GM12878 (cell line): ENCODE measurements around the gene TPRG1. TPM values are rescaled to one million over a fixed set of nuclear protein-coding genes. Genes with fewer than 3 reads are reported as not detected.

Source experiments
- ATAC-seq: fragments of 200-7000 bp; cut with Tn5 transposase; 3 replicates; pipeline ENCODE4 v1.9.1; 2020; ENCODE audit warnings: mild to moderate bottlenecking, moderate library complexity
- BruUV-seq: library from RNA; stranded (reverse); fragments of 400-500 nt; replicated peaks from 2 replicates; lab custom pipeline; 2021; lab: Mats Ljungman, UMichigan
- CTCF ChIA-PET: fragments of 300-600 bp; sonication (Branson Sonifier 250); formaldehyde crosslinking; extraction: SDS; loops from one replicate; lab custom pipeline; 2021; ENCODE audit warnings: inconsistent platforms; lab: Yijun Ruan, JAX
- POLR2A ChIA-PET: fragments of 350-600 bp; formaldehyde crosslinking; extraction: SDS; loops from one replicate; lab custom pipeline; 2021; ENCODE audit warnings: inconsistent platforms; lab: Charles Lee
- RAD21 ChIA-PET: fragments of 300-600 bp; sonication (Branson Sonifier 250); formaldehyde crosslinking; loops from one replicate; lab custom pipeline; 2023; ENCODE audit warnings: antibody characterized with exemption; ENCODE audit not compliant: unreplicated experiment; lab: Charles Lee
- SMC1A ChIA-PET: fragments of 300-600 bp; sonication (Branson Sonifier 250); formaldehyde crosslinking; loops from one replicate; lab custom pipeline; 2023; ENCODE audit not compliant: unreplicated experiment, uncharacterized antibody; lab: Charles Lee
- DNase-seq: peaks from one replicate; pipeline ENCODE4 v3.0.0-alpha.2; 2011; ENCODE audit warnings: low read depth, low spot score
- FAIRE-seq: peaks from 3 replicates; lab custom pipeline; 2011; peaks lifted over from hg19 to GRCh38; lab: Jason Lieb, UNC
- H2AFZ ChIP-seq: 2 replicates; pipeline ENCODE4 v1.6.0; 2011; ENCODE audit warnings: low read depth, low read length, control low read depth; ENCODE audit not compliant: control insufficient read depth
- H3K27ac ChIP-seq: 2 replicates; pipeline ENCODE4 v1.5.1; 2011; ENCODE audit warnings: control low read depth; ENCODE audit not compliant: control insufficient read depth, insufficient read depth
- H3K27me3 ChIP-seq, 2 experiments: replicated peaks in 1 of 2; 2 replicates each; pipeline versions ENCODE4 v1.6.0 to v1.6.1; 2011; ENCODE audit warnings: low read length in 1 of 2; ENCODE audit not compliant: control insufficient read depth in 2 of 2, insufficient read depth in 2 of 2
- H3K36me3 ChIP-seq, 2 experiments: 2 replicates each; pipeline ENCODE4 v1.5.1; 2011; ENCODE audit warnings: low read length in 1 of 2; ENCODE audit not compliant: control insufficient read depth in 2 of 2, insufficient read depth in 2 of 2
- H3K4me1 ChIP-seq: 2 replicates; pipeline ENCODE4 v1.6.1; 2011; ENCODE audit warnings: mild to moderate bottlenecking, low read length, moderate library complexity, mixed read lengths; ENCODE audit not compliant: control insufficient read depth, insufficient read depth
- H3K4me2 ChIP-seq: 2 replicates; pipeline ENCODE4 v1.6.0; 2011; ENCODE audit warnings: control low read depth; ENCODE audit not compliant: control insufficient read depth, insufficient read depth
- H3K4me3 ChIP-seq: fragments of 200-600 bp; sonication (generic); 2 replicates; pipeline ENCODE4 v1.5.1; 2016
- H3K79me2 ChIP-seq: 2 replicates; pipeline ENCODE4 v1.6.0; 2011; ENCODE audit warnings: low read length; ENCODE audit not compliant: control insufficient read depth, insufficient read depth
- H3K9ac ChIP-seq: 2 replicates; pipeline ENCODE4 v1.8.0; 2011; ENCODE audit warnings: low read length, control low read depth, mixed read lengths; ENCODE audit not compliant: control insufficient read depth, insufficient read depth
- H3K9me3 ChIP-seq: replicated peaks from 3 replicates; pipeline ENCODE4 v1.5.1; 2011; ENCODE audit warnings: mild to moderate bottlenecking, low read length; ENCODE audit not compliant: control insufficient read depth, insufficient read depth
- H4K20me1 ChIP-seq: 2 replicates; pipeline ENCODE4 v1.6.0; 2011; ENCODE audit not compliant: control insufficient read depth, insufficient read depth
- HDGF ChIP-seq: fragments of 450-650 bp; IDR thresholded peaks from 2 replicates; pipeline ENCODE4 v1.6.1; 2016; ENCODE audit warnings: antibody characterized with exemption
- POLR2AphosphoS5 ChIP-seq: IDR thresholded peaks from 2 replicates; pipeline ENCODE4 v1.6.1; 2011; ENCODE audit warnings: mild to moderate bottlenecking, low read length, inconsistent platforms
- RCOR1 ChIP-seq: conservative IDR thresholded peaks from 2 replicates; pipeline ENCODE4 v1.6.1; 2012; ENCODE audit warnings: low read depth, low read length, improper control_type of control experiment
- SUPT20H ChIP-seq: IDR thresholded peaks from 2 replicates; pipeline ENCODE4 v1.6.1; 2011; ENCODE audit warnings: low read depth, mild to moderate bottlenecking, low read length, moderate library complexity, borderline replicate concordance; ENCODE audit not compliant: control insufficient read depth
- WGBS: methylation state at CpG from one replicate; pipeline ENCODE4 v1.1.6; 2016; ENCODE audit warnings: low lambda C conversion rate; ENCODE audit not compliant: insufficient replicate concordance, insufficient coverage; ENCODE audit errors: missing lambda C conversion rate; 5-methylcytosine and 5-hydroxymethylcytosine counted together
- in situ Hi-C: fragments of 300-500 bp; cut with MboI; formaldehyde crosslinking; loops from 9 replicates; pipeline ENCODE4 v1.14.3; 2018; ENCODE audit warnings: mixed read lengths
- intact Hi-C: fragments of 100-400 bp; cut with micrococcal nuclease; formaldehyde crosslinking; loops from one replicate; pipeline ENCODE4 v1.14.2; 2022; ENCODE audit not compliant: unreplicated experiment
- polyA plus RNA-seq, 11 experiments: library from polyadenylated mRNA; depleted of rRNA in 4 of 11; unstranded in 6 of 11; stranded (reverse) in 5 of 11; fragments of >200 nt; fragmentation: Nextera tagmentation in 4 of 11; fragmentation: Illumina TruSeq in 1 of 11; extraction: Ambion mirVana in 4 of 11; extraction: Trizol in 1 of 11; gene quantifications; 1 replicate in 1 of 11; 2 replicates in 10 of 11; pipeline versions ENCODE4 v1.2.1 to v1.2.3, GENCODE V29; 2011 to 2016; ENCODE audit warnings: inconsistent platforms in 2 of 11, missing spikeins in 2 of 11, low read depth in 1 of 11
- total RNA-seq, 4 experiments: library from RNA; depleted of rRNA in 3 of 4; stranded (reverse); fragments of >200 nt in 3 of 4; fragmentation: Illumina TruSeq in 1 of 4; extraction: Trizol in 1 of 4; gene quantifications; 2 replicates each; pipeline versions ENCODE4 v1.2.1 to v1.2.3, GENCODE V29; 2013 to 2021
- TF ChIP-seq, protein P1 (sequence below): IDR thresholded peaks from 2 replicates; pipeline ENCODE4 v1.6.1; 2011; ENCODE audit warnings: low read depth, low read length, improper control_type of control experiment, borderline replicate concordance

Gene TPRG1
- total and polyA plus RNA-seq, 10 of the 15 experiments (the other 5 are each of a cell fraction or from before 2014, with no cell fraction given), result 0.26 to 30.7 (median 3.6) TPM

- TF ChIP-seq SUPT20H, result no peak
- TF ChIP-seq, all 136 proteins: peak for 0
Measured at GRCh38 chr3:189238071-189238470, 66.3 kb downstream of the TPRG1 start (continued).

DNA sequence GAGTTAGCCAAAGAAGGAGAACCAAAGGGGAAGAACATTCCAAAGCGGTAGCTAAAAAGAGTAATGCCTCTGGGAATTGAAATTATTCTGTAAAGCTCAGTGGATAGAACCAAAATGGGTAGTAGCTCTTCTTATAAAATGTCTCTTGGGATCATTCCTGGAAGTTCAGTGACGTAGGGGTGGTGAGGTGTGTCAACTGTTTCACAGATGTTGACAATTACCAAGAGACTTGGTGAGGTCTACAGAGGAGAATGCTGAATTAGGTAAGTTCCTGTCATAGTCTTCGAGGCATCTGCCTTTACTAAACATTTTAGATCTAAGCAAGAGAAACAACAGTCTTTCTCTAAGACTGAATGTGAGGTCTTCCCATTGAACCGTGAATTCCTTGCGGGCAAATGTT is 67.8 kb downstream of the TPRG1 start:
- TF ChIP-seq HDGF (no peak), RCOR1 (no peak)
- H3K27ac ChIP-seq, result no peak overlapping the region
- H2AFZ ChIP-seq, result no peak overlapping the region
- no peaks in the 10 kb centered on the region for H4K20me1 ChIP-seq
- H3K36me3 ChIP-seq, result no peaks in the 10 kb centered on the region
- ChIA-PET SMC1A (no interaction called here), POLR2A (no interaction called here), CTCF (no interaction called here), RAD21 (interaction anchor here (0.6 kb wide), 1 partner anchor 333 kb away, joined by 3 read pairs; no protein-coding TSS in a partner anchor)
- DNase-seq, result no peak
- intact Hi-C loops, result loop anchor here (10.0 kb wide), 1 partner anchor 65 kb away; the partner anchor contains the start of gene TPRG1
- H3K4me1 ChIP-seq, result no peaks in the 10 kb centered on the region
- H3K79me2 ChIP-seq, result no peaks in the 10 kb centered on the region
- H3K9ac ChIP-seq, result no peak overlapping the region
- WGBS, result 50% methylated on average over 5 of the region's 5 CpGs
- no peak for ATAC-seq
- no peak overlapping the region for H3K4me3 ChIP-seq
- H3K4me2 ChIP-seq, result no peak overlapping the region
- H3K27me3 ChIP-seq, result no peaks in the 10 kb centered on the region; a peak in 2 of 4 replicates
- in situ Hi-C loops, result no loop called here
- no peaks in the 10 kb centered on the region; the same call in 2 of the 3 replicates for H3K9me3 ChIP-seq
- no peak for FAIRE-seq
- BruUV-seq, result no TSS peak

DNA sequence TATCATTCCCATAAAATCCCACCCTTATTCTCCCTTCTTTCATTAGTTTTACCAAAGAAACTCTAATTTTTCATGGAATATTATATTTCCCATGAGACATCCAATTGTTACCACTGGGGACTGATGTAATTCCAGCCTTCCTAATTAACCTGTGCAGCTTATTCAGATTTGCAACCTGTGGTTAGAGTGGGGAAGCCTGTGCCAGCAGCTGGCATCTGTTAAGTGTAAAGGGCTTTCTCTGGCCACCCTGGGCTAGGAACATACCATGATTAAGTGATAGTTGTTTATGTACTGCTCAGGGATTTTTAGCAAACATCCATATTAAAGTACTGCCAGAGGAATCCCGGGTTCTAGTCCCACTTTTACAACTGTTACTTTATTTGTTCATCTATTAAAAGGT is 78.2 kb downstream of the TPRG1 start:
- BruUV-seq, result no TSS peak
- no peak for TF ChIP-seq POLR2AphosphoS5
- TF ChIP-seq, protein P1, sequence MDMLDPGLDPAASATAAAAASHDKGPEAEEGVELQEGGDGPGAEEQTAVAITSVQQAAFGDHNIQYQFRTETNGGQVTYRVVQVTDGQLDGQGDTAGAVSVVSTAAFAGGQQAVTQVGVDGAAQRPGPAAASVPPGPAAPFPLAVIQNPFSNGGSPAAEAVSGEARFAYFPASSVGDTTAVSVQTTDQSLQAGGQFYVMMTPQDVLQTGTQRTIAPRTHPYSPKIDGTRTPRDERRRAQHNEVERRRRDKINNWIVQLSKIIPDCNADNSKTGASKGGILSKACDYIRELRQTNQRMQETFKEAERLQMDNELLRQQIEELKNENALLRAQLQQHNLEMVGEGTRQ, result no peak
- 6% methylated on average over 1 of the region's 1 CpG for WGBS
- SMC1A ChIA-PET, result interaction anchor here (0.5 to 1.2 kb wide), 3 partner anchors 22 to 549 kb away, joined by 3 read pairs; no protein-coding TSS in a partner anchor
- CTCF ChIA-PET, result no interaction called here
- no peaks in the 10 kb centered on the region for H3K79me2 ChIP-seq
- in situ Hi-C loops, result no loop called here
- intact Hi-C loops, result no loop called here
- H3K4me1 ChIP-seq, result no peaks in the 10 kb centered on the region
- no peak overlapping the region for H3K9ac ChIP-seq
- no peak for DNase-seq
- POLR2A ChIA-PET, result no interaction called here
- no peaks in the 10 kb centered on the region for H4K20me1 ChIP-seq
- RAD21 ChIA-PET, result no interaction called here
- no peak for ATAC-seq
- no peak overlapping the region for H3K4me3 ChIP-seq
- no peaks in the 10 kb centered on the region for H3K9me3 ChIP-seq
- no peak overlapping the region for H3K4me2 ChIP-seq
- no peaks in the 10 kb centered on the region for H3K27me3 ChIP-seq
- no peak overlapping the region for H2AFZ ChIP-seq
- no peaks in the 10 kb centered on the region for H3K36me3 ChIP-seq
- no peak for FAIRE-seq
- no peak overlapping the region for H3K27ac ChIP-seq
